Measurements from ENCODE around the gene EFCAB7. TPM values are rescaled to one million over a fixed set of nuclear protein-coding genes. Genes with fewer than 3 reads are reported as not detected.

Gene EFCAB7
- total RNA-seq, 1 donor from 2014 or later, result 3.2 TPM

DNA sequence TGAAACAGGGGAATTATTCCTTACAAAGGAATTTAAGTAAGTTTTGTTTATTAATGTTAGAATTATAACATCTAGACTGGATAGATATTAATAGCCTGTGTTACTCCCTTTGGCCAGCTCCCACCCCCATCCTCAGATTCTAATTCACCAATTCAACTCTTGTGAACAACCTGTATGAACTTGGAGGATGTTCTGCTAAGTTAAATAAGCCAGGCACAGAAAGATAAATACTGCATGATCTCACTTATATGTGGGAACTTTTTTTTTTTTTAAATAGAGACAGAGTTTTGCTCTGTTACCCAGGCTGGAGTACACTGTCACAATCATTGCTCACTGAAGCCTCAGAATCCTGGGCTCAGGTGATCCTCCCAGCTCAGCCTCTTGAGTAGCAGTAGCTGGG lies 32.2 kb downstream of the EFCAB7 start:
- DNase-seq (ENCODE audit: low read depth) (no peak), FAIRE-seq (no peak)
- H3K4me3 ChIP-seq (ENCODE audit: low read depth, low read length), result no peak overlapping the region
- H3K27me3 ChIP-seq (ENCODE audit: control insufficient read depth, insufficient read depth, low read length), result no peaks in the 10 kb centered on the region
- TF ChIP-seq, protein P1, sequence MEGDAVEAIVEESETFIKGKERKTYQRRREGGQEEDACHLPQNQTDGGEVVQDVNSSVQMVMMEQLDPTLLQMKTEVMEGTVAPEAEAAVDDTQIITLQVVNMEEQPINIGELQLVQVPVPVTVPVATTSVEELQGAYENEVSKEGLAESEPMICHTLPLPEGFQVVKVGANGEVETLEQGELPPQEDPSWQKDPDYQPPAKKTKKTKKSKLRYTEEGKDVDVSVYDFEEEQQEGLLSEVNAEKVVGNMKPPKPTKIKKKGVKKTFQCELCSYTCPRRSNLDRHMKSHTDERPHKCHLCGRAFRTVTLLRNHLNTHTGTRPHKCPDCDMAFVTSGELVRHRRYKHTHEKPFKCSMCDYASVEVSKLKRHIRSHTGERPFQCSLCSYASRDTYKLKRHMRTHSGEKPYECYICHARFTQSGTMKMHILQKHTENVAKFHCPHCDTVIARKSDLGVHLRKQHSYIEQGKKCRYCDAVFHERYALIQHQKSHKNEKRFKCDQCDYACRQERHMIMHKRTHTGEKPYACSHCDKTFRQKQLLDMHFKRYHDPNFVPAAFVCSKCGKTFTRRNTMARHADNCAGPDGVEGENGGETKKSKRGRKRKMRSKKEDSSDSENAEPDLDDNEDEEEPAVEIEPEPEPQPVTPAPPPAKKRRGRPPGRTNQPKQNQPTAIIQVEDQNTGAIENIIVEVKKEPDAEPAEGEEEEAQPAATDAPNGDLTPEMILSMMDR (IDR thresholded peaks at IDR 0.05; ENCODE audit: insufficient read depth, low read length, severe bottlenecking), result no peak
- H3K36me3 ChIP-seq (ENCODE audit: control insufficient read depth, insufficient read depth, low read length), result no peaks in the 10 kb centered on the region

- FAIRE-seq, result no peak
- DNase-seq (ENCODE audit: low read depth), result peak; percentile 43
These were observed 34.2 kb downstream of the EFCAB7 start for GRCh38 chr1:63557365-63557987.

DNA sequence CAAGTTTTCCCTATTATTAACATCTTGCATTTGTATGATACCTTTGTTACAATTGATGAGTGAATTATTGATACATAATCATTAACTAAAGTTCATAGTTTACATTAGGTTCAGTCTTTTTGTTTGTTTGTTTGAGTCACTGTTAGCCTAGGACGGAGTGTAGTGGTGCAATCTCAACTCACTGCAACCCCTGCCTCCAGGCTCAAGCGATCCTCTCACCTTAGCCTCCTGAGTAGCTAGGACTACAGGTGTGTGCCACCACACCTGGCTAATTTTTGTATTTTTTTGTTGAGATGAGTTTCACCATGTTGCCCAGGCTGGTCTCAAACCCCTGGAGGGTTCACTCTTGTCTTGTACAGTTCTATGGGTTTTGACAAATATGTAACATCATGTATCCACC lies 36.0 kb downstream of the EFCAB7 start:
- no peaks in the 10 kb centered on the region for H3K36me3 ChIP-seq (ENCODE audit: control insufficient read depth, insufficient read depth, low read length)
- H3K27me3 ChIP-seq (ENCODE audit: control insufficient read depth, insufficient read depth, low read length), result no peaks in the 10 kb centered on the region
- FAIRE-seq (no peak), DNase-seq (ENCODE audit: low read depth) (no peak)
- TF ChIP-seq, protein P1 (IDR thresholded peaks at IDR 0.05; ENCODE audit: insufficient read depth, low read length, severe bottlenecking), result no peak
- no peak overlapping the region for H3K4me3 ChIP-seq (ENCODE audit: low read depth, low read length)

More at GRCh38 chr1:63557365-63557987, 34.2 kb downstream of the EFCAB7 start:
- Histone ChIP-seq H3K4me3 (ENCODE audit: low read depth, low read length) (no peak overlapping the region), H3K36me3 (ENCODE audit: control insufficient read depth, insufficient read depth, low read length) (no peaks in the 10 kb centered on the region), H3K27me3 (ENCODE audit: control insufficient read depth, insufficient read depth, low read length) (no peaks in the 10 kb centered on the region)
- TF ChIP-seq, protein P1 (IDR thresholded peaks at IDR 0.05; ENCODE audit: insufficient read depth, low read length, severe bottlenecking), result peak; percentile 41

DNA sequence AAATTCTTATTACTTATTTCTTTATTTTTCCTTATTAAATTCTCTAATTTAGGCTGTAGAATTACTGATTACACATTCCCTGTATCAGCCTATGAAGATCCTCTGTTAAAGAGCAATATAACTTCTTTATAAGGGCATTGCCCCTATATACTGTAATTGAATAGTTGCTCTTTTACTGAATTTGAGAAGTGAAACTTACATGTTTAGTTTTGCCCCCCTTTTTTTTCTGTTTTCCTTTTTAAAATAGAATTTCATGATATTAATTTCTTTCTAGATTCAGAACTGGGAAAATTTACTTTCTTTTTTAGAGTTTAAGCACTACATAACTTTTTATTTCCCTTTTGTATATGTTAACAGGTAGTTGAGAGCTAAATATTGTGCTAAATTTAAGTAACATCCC lies 40.4 kb downstream of the EFCAB7 start:
- Histone ChIP-seq H3K27me3 (ENCODE audit: control insufficient read depth, insufficient read depth, low read length) (no peaks in the 10 kb centered on the region), H3K4me3 (ENCODE audit: low read depth, low read length) (no peak overlapping the region), H3K36me3 (ENCODE audit: control insufficient read depth, insufficient read depth, low read length) (no peaks in the 10 kb centered on the region)
- TF ChIP-seq, protein P1 (IDR thresholded peaks at IDR 0.05; ENCODE audit: insufficient read depth, low read length, severe bottlenecking), result no peak
- no peak for DNase-seq (ENCODE audit: low read depth)
- no peak for FAIRE-seq

- no peak for DNase-seq (ENCODE audit: low read depth)
- FAIRE-seq, result no peak
- TF ChIP-seq, protein P1 (IDR thresholded peaks at IDR 0.05; ENCODE audit: insufficient read depth, low read length, severe bottlenecking), result no peak
- Histone ChIP-seq H3K4me3 (ENCODE audit: low read depth, low read length) (no peak overlapping the region), H3K27me3 (ENCODE audit: control insufficient read depth, insufficient read depth, low read length) (no peaks in the 10 kb centered on the region), H3K36me3 (ENCODE audit: control insufficient read depth, insufficient read depth, low read length) (no peaks in the 10 kb centered on the region)
These were observed 45.7 kb downstream of the EFCAB7 start for GRCh38 chr1:63569068-63569467.

Measured in bronchial epithelial cell (primary cell).